UCSD-AML1 (cell line): ENCODE data around the gene MSRB3.

ENCODE experiments used
- DNase-seq: peaks from one replicate; lab custom pipeline; 2025; ENCODE audit not compliant: unreplicated experiment; lab: John Stamatoyannopoulos, UW

The MSRB3 gene

GRCh38 chr12:65278576-65279368 is at the start of gene MSRB3:
TSS of gene MSRB3 (plus strand) at chr12:65278683. CDS start at chr12:65308580, 29,897 bp downstream.
- no peak for DNase-seq

GRCh38 chr12:65229441-65229840 is 49.0 kb upstream of the MSRB3 start:
- no peak for DNase-seq

- DNase-seq = no peak
Observed at GRCh38 chr12:65232476-65233077, 45.9 kb upstream of the MSRB3 start.

GRCh38 chr12:65237153-65237552 is 41.3 kb upstream of the MSRB3 start:
- DNase-seq = no peak

GRCh38 chr12:65238609-65239008 is 39.9 kb upstream of the MSRB3 start:
- DNase-seq = no peak

GRCh38 chr12:65248656-65249633 is 29.5 kb upstream of the MSRB3 start:
- DNase-seq = no peak

GRCh38 chr12:65252515-65252914 is 26.0 kb upstream of the MSRB3 start:
- no peak for DNase-seq

GRCh38 chr12:65257986-65258385 is 20.5 kb upstream of the MSRB3 start:
- no peak for DNase-seq

GRCh38 chr12:65259501-65259900 is 19.0 kb upstream of the MSRB3 start:
- no peak for DNase-seq

GRCh38 chr12:65263777-65264176 is 14.7 kb upstream of the MSRB3 start:
- no peak for DNase-seq

GRCh38 chr12:65266408-65266807 is 12.1 kb upstream of the MSRB3 start:
- DNase-seq = no peak

GRCh38 chr12:65269603-65270002 is 8.9 kb upstream of the MSRB3 start:
- DNase-seq = no peak

- no peak for DNase-seq
Observed at GRCh38 chr12:65274602-65275272, 3.7 kb upstream of the MSRB3 start.

GRCh38 chr12:65275627-65276026 is 2.9 kb upstream of the MSRB3 start:
- DNase-seq = no peak

- DNase-seq = no peak
Observed at GRCh38 chr12:65276916-65277530, 1.5 kb upstream of the MSRB3 start.

- no peak for DNase-seq
Observed at GRCh38 chr12:65277994-65278575, 398 bp upstream of the MSRB3 start.

- DNase-seq = no peak
Observed at GRCh38 chr12:65279369-65280112, 1.1 kb downstream of the MSRB3 start.

GRCh38 chr12:65280306-65280705 is 1.8 kb downstream of the MSRB3 start:
- DNase-seq = no peak

GRCh38 chr12:65282840-65283239 is 4.4 kb downstream of the MSRB3 start:
- DNase-seq = no peak
